ENCODE results near the gene AQP5. TPM values are rescaled to one million over a fixed set of nuclear protein-coding genes. Genes with fewer than 3 reads are reported as not detected.

The AQP5 gene
- total and polyA plus RNA-seq, 2 of the 8 experiments (the other 6 are each of a cell fraction or from before 2014, with no cell fraction given): 2.5 to 3.2 TPM

GRCh38 chr12:49948866-49949845 lies 12.5 kb upstream of the AQP5 start (continued):
- no peak for TF ChIP-seq USF2 (IDR thresholded peaks at IDR 0.05; ENCODE audit: low read length)
- no peak for TF ChIP-seq BACH1 (IDR thresholded peaks at IDR 0.05; ENCODE audit: low read length)
- TF ChIP-seq HDAC2 (IDR thresholded peaks at IDR 0.05; ENCODE audit: borderline replicate concordance in 1 of 2, low read depth in 2 of 2, low read length in 2 of 2): no peak
- no peak for TF ChIP-seq MAFK (IDR thresholded peaks at IDR 0.05; ENCODE audit: low read depth, low read length)
- TF ChIP-seq EZH2 (IDR thresholded peaks at IDR 0.05; ENCODE audit: low read depth, low read length, severe bottlenecking): no peak
- TF ChIP-seq RNF2 (IDR thresholded peaks at IDR 0.05; ENCODE audit: borderline replicate concordance, low read depth, low read length, missing control alignments, poor library complexity, severe bottlenecking): no peak

Measured in H1 (cell line).